IPS-11a (cell line): ENCODE measurements around the gene TTC8.

Experiments
- H3K4me3 ChIP-seq: one replicate; pipeline ENCODE4 v1.5.1; 2013; ENCODE audit warnings: low read depth, low read length, control low read depth

TTC8 gene

GRCh38 chr14:88864198-88864597 is 39.7 kb downstream of the TTC8 start:
- H3K4me3 ChIP-seq = no peak overlapping the region

GRCh38 chr14:88866305-88866704 is 41.9 kb downstream of the TTC8 start:
- H3K4me3 ChIP-seq = no peak overlapping the region

GRCh38 chr14:88868558-88869159 is 44.2 kb downstream of the TTC8 start:
- H3K4me3 ChIP-seq = no peak overlapping the region

GRCh38 chr14:88870777-88871176 is 46.3 kb downstream of the TTC8 start:
- H3K4me3 ChIP-seq = no peak overlapping the region

GRCh38 chr14:88871429-88871828 is 47.0 kb downstream of the TTC8 start:
- H3K4me3 ChIP-seq = no peak overlapping the region

GRCh38 chr14:88872976-88873375 is 48.5 kb downstream of the TTC8 start:
- H3K4me3 ChIP-seq = no peak overlapping the region

GRCh38 chr14:88877192-88877591 is 52.7 kb downstream of the TTC8 start:
- no peak overlapping the region for H3K4me3 ChIP-seq

GRCh38 chr14:88879022-88879421 is 54.6 kb downstream of the TTC8 start:
- no peak overlapping the region for H3K4me3 ChIP-seq

GRCh38 chr14:88882236-88882635 is 57.8 kb downstream of the TTC8 start:
- H3K4me3 ChIP-seq = no peak overlapping the region

GRCh38 chr14:88895116-88895515 is 70.7 kb downstream of the TTC8 start:
- no peak overlapping the region for H3K4me3 ChIP-seq

GRCh38 chr14:88901189-88901588 is 76.7 kb downstream of the TTC8 start:
- H3K4me3 ChIP-seq = no peak overlapping the region

- H3K4me3 ChIP-seq = no peak overlapping the region
Observed at GRCh38 chr14:88901991-88902390, 77.5 kb downstream of the TTC8 start.

- H3K4me3 ChIP-seq = no peak overlapping the region
Observed at GRCh38 chr14:88902850-88903249, 78.4 kb downstream of the TTC8 start.

- H3K4me3 ChIP-seq = no peak overlapping the region
Observed at GRCh38 chr14:88904206-88904647, 79.8 kb downstream of the TTC8 start.

GRCh38 chr14:88904864-88905263 is 80.4 kb downstream of the TTC8 start:
- H3K4me3 ChIP-seq = no peak overlapping the region

- H3K4me3 ChIP-seq = no peak overlapping the region
Observed at GRCh38 chr14:88908216-88908615, 83.8 kb downstream of the TTC8 start.

GRCh38 chr14:88910386-88910785 is 85.9 kb downstream of the TTC8 start:
- no peak overlapping the region for H3K4me3 ChIP-seq

- no peak overlapping the region for H3K4me3 ChIP-seq
Observed at GRCh38 chr14:88911809-88912208, 87.4 kb downstream of the TTC8 start.

- no peak overlapping the region for H3K4me3 ChIP-seq
Observed at GRCh38 chr14:88914956-88915355, 90.5 kb downstream of the TTC8 start.

- no peak overlapping the region for H3K4me3 ChIP-seq
Observed at GRCh38 chr14:88919502-88919901, 95.1 kb downstream of the TTC8 start.
